HG02970 (cell line): Measurements from ENCODE around the gene FBXO46.
"Not testable (repeated sequence)": the region's sequence is repeated elsewhere in the genome, so short reads cannot be mapped to it uniquely, and the experiment has no call there.

ENCODE experiments used
- ATAC-seq: cut with Tn5 transposase; IDR thresholded peaks from one replicate; pipeline ENCODE4 v1.9.1; 2021; ENCODE audit warnings: mild to moderate bottlenecking, moderate library complexity, moderate number of reproducible peaks; ENCODE audit not compliant: unreplicated experiment, low FRiP score

FBXO46 gene

DNA sequence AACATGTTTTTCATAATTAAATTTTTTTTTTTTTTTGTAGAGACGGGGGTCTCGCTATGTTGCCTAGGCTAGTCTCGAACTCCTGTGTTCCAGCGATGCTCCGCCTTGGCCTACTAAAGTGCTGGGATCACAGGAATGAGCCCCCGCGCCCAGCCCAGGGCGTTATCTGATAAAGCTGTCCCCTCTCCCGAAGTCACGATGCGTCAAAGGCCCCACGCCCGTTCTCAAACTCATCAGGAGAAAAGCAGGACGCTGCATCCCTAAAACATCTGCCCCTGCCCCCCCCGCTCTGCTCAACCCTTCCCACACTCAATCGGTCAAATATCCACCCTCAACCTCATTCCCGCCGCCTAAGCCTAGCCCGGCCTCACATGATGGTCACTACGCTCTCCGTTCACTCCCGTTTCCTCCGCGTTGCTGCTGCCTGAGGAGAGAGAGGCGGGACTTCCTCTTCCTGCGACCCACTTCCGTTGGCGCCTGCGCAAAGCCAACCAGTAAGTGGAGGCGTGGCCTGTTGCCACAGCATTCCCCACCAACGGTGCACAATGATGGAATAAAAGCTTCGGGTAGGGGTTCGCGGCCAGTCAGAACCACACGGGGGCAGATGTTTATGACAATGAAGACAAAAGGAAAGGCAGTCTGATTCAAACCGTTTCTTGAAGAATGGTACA, 39.0 kb downstream of the FBXO46 start, which contains the start of gene SNRPD2:
Gene SNRPD2, minus strand, starts transcription at position 438 of the 671 bp plus-strand sequence. Its CDS starts 65 bp downstream, at position 373.
- peak; percentile 55 for ATAC-seq

GRCh38 chr19:45687599-45687998, 43.1 kb downstream of the FBXO46 start:
- ATAC-seq: no peak

GRCh38 chr19:45685045-45685444, 45.7 kb downstream of the FBXO46 start:
- ATAC-seq: not testable (repeated sequence)

GRCh38 chr19:45682908-45683307, 47.8 kb downstream of the FBXO46 start:
- ATAC-seq: no peak

DNA sequence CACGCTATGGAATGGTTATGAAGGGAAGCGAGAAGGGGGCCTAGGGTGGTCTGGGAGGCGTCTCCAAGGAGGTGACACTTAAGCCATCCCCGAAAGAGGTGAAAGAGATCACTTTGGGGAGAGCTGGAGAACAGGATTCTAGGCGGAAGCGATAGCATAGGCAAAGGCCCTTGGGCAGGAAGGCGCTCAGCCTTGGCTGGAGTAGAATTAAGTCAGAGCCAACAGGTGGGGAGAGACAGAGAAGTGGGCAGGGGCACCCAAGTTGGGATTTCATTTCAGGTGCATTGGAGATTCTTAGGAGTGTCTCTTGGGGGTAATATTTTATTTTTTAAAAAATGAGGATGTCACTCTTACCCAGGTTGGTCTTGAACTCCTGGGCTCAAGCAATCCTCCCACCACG, 48.6 kb downstream of the FBXO46 start:
- no peak for ATAC-seq

- ATAC-seq: peak; percentile 43
These were observed 49.2 kb downstream of the FBXO46 start for GRCh38 chr19:45681391-45682015.

DNA sequence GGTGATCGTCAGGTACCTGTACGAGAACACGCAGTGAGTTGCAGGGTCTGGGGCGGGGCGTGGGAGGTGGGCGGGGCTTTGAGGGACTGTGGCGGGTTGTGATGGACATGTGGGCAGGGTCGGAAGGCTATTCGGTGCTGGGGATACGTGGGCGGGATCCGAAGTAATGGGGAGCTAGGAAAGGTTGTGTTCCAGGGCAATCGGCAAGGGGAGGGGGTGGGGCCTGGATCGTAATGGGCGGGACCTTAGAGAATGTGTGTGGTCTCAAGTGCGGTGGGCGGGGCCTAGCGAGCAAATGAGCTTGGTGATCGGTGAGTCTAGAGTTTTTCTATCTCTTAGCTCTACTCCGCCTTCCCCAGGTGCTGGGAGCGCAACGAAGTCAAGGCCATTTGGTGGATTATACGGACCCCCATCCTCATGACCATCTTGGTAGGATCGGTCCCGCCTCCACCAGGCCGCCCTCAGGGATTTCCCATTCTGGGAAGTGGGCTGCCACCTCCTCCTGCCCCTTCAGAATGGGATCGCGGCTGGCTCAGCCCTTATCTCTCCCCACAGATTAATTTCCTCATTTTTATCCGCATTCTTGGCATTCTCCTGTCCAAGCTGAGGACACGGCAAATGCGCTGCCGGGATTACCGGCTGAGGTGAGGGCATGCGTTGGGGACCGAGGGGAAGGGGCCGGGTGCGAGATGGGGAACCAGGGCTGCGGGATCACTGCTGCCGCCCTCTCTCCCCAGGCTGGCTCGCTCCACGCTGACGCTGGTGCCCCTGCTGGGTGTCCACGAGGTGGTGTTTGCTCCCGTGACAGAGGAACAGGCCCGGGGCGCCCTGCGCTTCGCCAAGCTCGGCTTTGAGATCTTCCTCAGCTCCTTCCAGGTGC, 53.1 kb downstream of the FBXO46 start:
- ATAC-seq: no peak

GRCh38 chr19:45676851-45677263, 53.8 kb downstream of the FBXO46 start:
- no peak for ATAC-seq

DNA sequence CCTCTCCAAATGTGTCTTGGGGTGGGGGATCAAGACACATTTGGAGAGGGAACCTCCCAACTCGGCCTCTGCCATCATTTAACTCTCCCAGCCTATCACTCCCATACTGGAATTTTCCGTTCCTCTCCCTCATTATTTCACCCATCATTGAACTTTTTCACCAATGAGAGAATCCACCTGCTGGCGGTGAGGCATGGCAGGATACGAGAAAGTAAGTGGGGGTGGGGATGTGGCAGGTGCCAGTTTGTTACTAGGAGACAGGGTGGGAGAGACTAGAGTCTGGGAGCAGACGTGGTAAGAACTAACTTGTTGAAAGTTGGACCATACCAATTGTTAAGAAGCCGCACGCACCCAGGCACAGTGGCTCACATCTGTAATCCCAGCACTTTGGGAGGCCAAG, 55.8 kb downstream of the FBXO46 start:
- no peak for ATAC-seq

DNA sequence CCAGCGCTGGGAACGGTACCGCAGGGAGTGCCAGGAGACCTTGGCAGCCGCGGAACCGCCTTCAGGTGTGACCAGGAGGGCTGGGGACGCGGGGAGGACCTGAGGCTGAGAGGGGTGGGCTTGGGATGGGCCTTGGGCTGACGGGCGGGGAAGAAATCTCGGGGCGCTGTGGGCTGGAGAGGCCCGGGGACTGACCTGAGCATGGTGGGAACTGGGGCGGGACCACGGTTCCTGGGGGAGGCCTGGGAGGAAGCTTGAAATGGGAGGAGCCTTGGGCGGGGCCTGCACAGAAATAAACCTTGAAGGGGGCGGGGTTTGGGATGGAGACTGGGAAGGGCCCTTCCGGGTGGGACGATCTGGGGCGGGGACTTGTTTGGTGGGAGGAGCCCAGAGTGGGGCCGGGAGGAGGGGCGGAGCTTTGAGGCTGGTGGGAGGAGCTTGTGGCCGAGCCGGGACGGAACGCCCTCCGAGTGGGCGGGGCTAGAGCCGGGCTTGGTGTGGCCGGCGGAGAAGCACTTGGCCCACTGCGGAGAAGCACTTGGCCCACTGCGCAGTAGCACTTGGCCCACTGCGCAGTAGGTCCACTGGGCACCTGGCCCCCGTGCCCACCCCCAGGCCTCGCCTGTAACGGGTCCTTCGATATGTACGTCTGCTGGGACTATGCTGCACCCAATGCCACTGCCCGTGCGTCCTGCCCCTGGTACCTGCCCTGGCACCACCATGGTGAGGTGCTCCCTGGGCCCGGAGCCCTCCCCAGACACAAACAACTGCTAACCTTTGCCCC, 59.8 kb downstream of the FBXO46 start:
- ATAC-seq: peak; percentile 47

GRCh38 chr19:45668342-45668871, 62.3 kb downstream of the FBXO46 start:
- ATAC-seq: peak; percentile 7

GRCh38 chr19:45667620-45668341, 62.9 kb downstream of the FBXO46 start, which contains the start of gene GIPR:
TSS of gene GIPR (plus strand) at chr19:45668221. CDS start at chr19:45669521, 1,300 bp downstream.
- no peak for ATAC-seq

DNA sequence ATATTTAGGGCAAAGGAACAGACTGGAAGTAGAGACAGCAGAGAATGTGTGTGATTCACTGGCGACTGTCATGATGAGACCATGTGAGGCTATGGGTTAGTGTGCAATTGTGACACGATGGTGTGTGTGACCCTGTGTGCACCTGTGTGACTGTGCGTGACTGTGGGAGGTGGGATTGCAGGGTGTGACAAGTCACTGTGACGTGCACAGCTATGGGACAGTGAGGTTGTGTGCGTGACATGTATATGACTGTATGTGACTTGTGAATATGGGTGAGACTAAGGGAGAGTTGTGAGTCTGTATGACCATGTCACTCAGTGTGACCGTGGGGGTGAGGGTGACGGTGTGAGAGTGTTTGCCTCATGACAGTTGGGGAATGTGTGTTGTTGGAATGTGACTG, 66.1 kb downstream of the FBXO46 start:
- no peak for ATAC-seq

- no peak for ATAC-seq
These were observed 66.9 kb downstream of the FBXO46 start for GRCh38 chr19:45663800-45664199.

- ATAC-seq: no peak
These were observed 70.1 kb downstream of the FBXO46 start for GRCh38 chr19:45660636-45661035.
